B cell (primary cell): ENCODE data around the gene PTPRM. TPM values are rescaled to one million over a fixed set of nuclear protein-coding genes. Genes with fewer than 3 reads are reported as not detected.

ENCODE experiments used
- ATAC-seq: fragments of 200-7000 bp; cut with Tn5 transposase; one replicate; pipeline ENCODE4 v1.10.0; 2021; ENCODE audit warnings: low read depth, mild to moderate bottlenecking, moderate number of reproducible peaks, moderate library complexity
- CTCF ChIA-PET: fragments of 350-600 bp; sonication (Branson Sonifier 250); formaldehyde crosslinking; loops from one replicate; lab custom pipeline; 2021; ENCODE audit warnings: antibody characterized with exemption, inconsistent platforms; lab: Charles Lee
- POLR2A ChIA-PET: fragments of 350-600 bp; sonication (Branson Sonifier 250); formaldehyde crosslinking; loops from one replicate; lab custom pipeline; 2021; ENCODE audit warnings: antibody characterized with exemption; lab: Charles Lee
- DNase-seq: peaks from one replicate; pipeline ENCODE4 v3.0.0; 2013
- H2AFZ ChIP-seq: 2 replicates; pipeline ENCODE4 v1.6.1; 2012; ENCODE audit warnings: mild to moderate bottlenecking, low read depth, low read length; ENCODE audit not compliant: insufficient read depth, poor library complexity, severe bottlenecking
- H3K27ac ChIP-seq, 2 donors: 1 replicate in 1 of 2; 2 replicates in 1 of 2; pipeline ENCODE4 v1.5.1; 2012 to 2013; ENCODE audit warnings: low read length in 2 of 2, mild to moderate bottlenecking in 2 of 2, moderate library complexity in 1 of 2
- H3K27me3 ChIP-seq, 4 experiments: fragments of 200-600 bp in 1 of 4; sonication (generic) in 1 of 4; replicated peaks in 1 of 4; 1 replicate in 2 of 4; 2 replicates in 2 of 4; pipeline versions ENCODE4 v1.6.1 to v1.7.0; 2013 to 2016; ENCODE audit warnings: low read length in 3 of 4, mild to moderate bottlenecking in 2 of 4, mixed read lengths in 1 of 4, moderate library complexity in 1 of 4; ENCODE audit not compliant: insufficient read depth in 4 of 4, control insufficient read depth in 3 of 4; ENCODE audit errors: control extremely low read depth in 1 of 4
- H3K36me3 ChIP-seq, 2 experiments: replicated peaks in 1 of 2; 1 replicate in 1 of 2; 2 replicates in 1 of 2; pipeline versions ENCODE4 v1.6.1 to v1.7.1; 2013; ENCODE audit warnings: low read length in 1 of 2; ENCODE audit not compliant: insufficient read depth in 2 of 2, control insufficient read depth in 1 of 2; ENCODE audit errors: control extremely low read depth in 1 of 2, extremely low read depth in 1 of 2
- H3K4me1 ChIP-seq, 2 donors: fragments of 200-600 bp in 1 of 2; sonication (generic) in 1 of 2; 1 replicate in 1 of 2; 2 replicates in 1 of 2; pipeline versions ENCODE4 v1.5.1 to v1.6.1; 2013 to 2017; ENCODE audit warnings: low read length in 2 of 2; ENCODE audit not compliant: control insufficient read depth in 2 of 2, insufficient read depth in 2 of 2
- H3K4me2 ChIP-seq: replicated peaks from 2 replicates; pipeline ENCODE3; 2012; ENCODE audit warnings: mild to moderate bottlenecking, low read depth, low read length; ENCODE audit not compliant: poor library complexity, severe bottlenecking
- H3K4me3 ChIP-seq, 5 experiments: fragments of 200-600 bp in 1 of 5; sonication (generic) in 1 of 5; 1 replicate in 3 of 5; 2 replicates in 2 of 5; pipeline versions ENCODE4 v1.5.1 to v1.7.0; 2011 to 2016; ENCODE audit warnings: low read length in 4 of 5, mild to moderate bottlenecking in 4 of 5, low read depth in 2 of 5, control low read depth in 1 of 5, moderate library complexity in 1 of 5; ENCODE audit not compliant: insufficient read depth in 1 of 5; ENCODE audit errors: control extremely low read depth in 1 of 5, extremely low read depth in 1 of 5
- H3K79me2 ChIP-seq: fragments of 200-600 bp; sonication (generic); one replicate; pipeline ENCODE4 v1.6.0; 2016; ENCODE audit warnings: low read length; ENCODE audit not compliant: control insufficient read depth, insufficient read depth
- H3K9ac ChIP-seq: fragments of 200-600 bp; sonication (generic); 2 replicates; pipeline ENCODE4 v1.6.1; 2017; ENCODE audit warnings: mild to moderate bottlenecking, low read length, moderate library complexity
- H3K9me3 ChIP-seq, 3 donors: one replicate each; pipeline versions ENCODE4 v1.6.1 to v1.7.1; 2013; ENCODE audit warnings: low read length in 2 of 3; ENCODE audit not compliant: control insufficient read depth in 2 of 3, insufficient read depth in 1 of 3; ENCODE audit errors: control extremely low read depth in 1 of 3
- H4K20me1 ChIP-seq: 2 replicates; pipeline ENCODE4 v1.6.0; 2012; ENCODE audit warnings: mild to moderate bottlenecking, low read length; ENCODE audit not compliant: insufficient read depth, control insufficient read depth, poor library complexity, severe bottlenecking
- H3K27ac Mint-ChIP-seq: one replicate; pipeline ENCODE4 v1.8.0; 2021; ENCODE audit warnings: mixed read lengths
- H3K27me3 Mint-ChIP-seq: one replicate; pipeline ENCODE4 v1.8.0; 2021; ENCODE audit warnings: mixed read lengths
- H3K4me1 Mint-ChIP-seq: one replicate; pipeline ENCODE4 v1.8.0; 2021; ENCODE audit warnings: mixed read lengths
- H3K4me3 Mint-ChIP-seq: one replicate; pipeline ENCODE4 v1.8.0; 2021; ENCODE audit warnings: mixed read lengths
- H3K9me3 Mint-ChIP-seq: one replicate; pipeline ENCODE4 v1.8.0; 2022; ENCODE audit warnings: mixed read lengths; ENCODE audit not compliant: insufficient read depth
- CTCF ChIP-seq: fragments of 200-600 bp; IDR thresholded peaks from one replicate; pipeline ENCODE4 v1.8.0; 2022; ENCODE audit warnings: antibody characterized with exemption, mild to moderate bottlenecking
- EZH2 ChIP-seq: IDR thresholded peaks from 2 replicates; pipeline ENCODE4 v1.6.1; 2012; ENCODE audit warnings: borderline replicate concordance, low read depth, mild to moderate bottlenecking, moderate library complexity, low read length; ENCODE audit not compliant: insufficient read depth, poor library complexity, severe bottlenecking
- WGBS: methylation state at CpG from one replicate; pipeline ENCODE4 v1.1.5; 2013; ENCODE audit warnings: missing lambda C conversion rate; ENCODE audit not compliant: insufficient coverage; 5-methylcytosine and 5-hydroxymethylcytosine counted together
- intact Hi-C: fragments of 100-400 bp; cut with micrococcal nuclease; formaldehyde crosslinking; loops from one replicate; pipeline ENCODE4 v1.10.0; 2022
- polyA plus RNA-seq: library from polyadenylated mRNA; depleted of rRNA; stranded (reverse); fragments of >200 nt; gene quantifications from 2 replicates; pipeline ENCODE4 v1.2.3, GENCODE V29; 2012
- total RNA-seq, 2 donors: library from RNA; stranded (reverse); fragments of 120-200 nt in 1 of 2; gene quantifications; 1 replicate in 1 of 2; 2 replicates in 1 of 2; pipeline versions ENCODE4 v1.2.3 to v1.2.4, GENCODE V29; 2013 to 2022

PTPRM gene
- total and polyA plus RNA-seq, 2 donors (not counting 1 experiment from before 2014, with no cell fraction given) = 0.20 to 0.89 TPM

DNA sequence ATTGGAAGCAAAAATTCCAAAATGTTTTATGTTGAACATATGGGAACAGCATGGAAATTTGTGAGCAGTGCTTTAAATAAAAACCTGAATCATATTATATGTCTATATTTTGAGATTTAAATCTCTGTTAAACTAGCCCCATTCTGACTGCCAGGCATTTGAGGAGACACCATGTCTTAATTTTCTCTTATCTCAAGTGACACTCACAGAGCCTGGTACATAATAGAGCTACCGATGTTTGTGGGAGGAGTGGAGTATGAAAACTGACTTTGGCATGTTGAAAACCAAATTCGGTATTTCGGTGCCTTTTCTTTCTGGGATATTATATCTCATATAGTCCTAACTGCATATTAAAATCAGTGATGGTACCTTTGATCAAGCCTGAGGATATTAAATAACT, 124.1 kb downstream of the PTPRM start:
- Histone ChIP-seq H3K27me3 (no peaks in the 10 kb centered on the region), H3K4me1 (no peaks in the 10 kb centered on the region), H3K4me2 (no peak overlapping the region), H3K9ac (no peak overlapping the region), H3K36me3 (no peaks in the 10 kb centered on the region), H3K79me2 (no peaks in the 10 kb centered on the region), H4K20me1 (no peaks in the 10 kb centered on the region), H3K9me3 (no peaks in the 10 kb centered on the region), H3K27ac (no peak overlapping the region), H2AFZ (no peak overlapping the region), H3K4me3 (no peak overlapping the region)
- intact Hi-C loops = no loop called here
- CTCF ChIA-PET = no interaction called here
- no peak for DNase-seq
- TF ChIP-seq CTCF (no peak), EZH2 (no peak)
- POLR2A ChIA-PET = no interaction called here
- H3K9me3 Mint-ChIP-seq = peaks cover 2% of the 10 kb centered on the region
- H3K27ac Mint-ChIP-seq = no peak overlapping the region
- no peaks in the 10 kb centered on the region for H3K4me1 Mint-ChIP-seq
- no peak for ATAC-seq
- no peaks in the 10 kb centered on the region for H3K27me3 Mint-ChIP-seq
- no peak overlapping the region for H3K4me3 Mint-ChIP-seq
- no CpG with 5 or more reads among the region's 3 CpGs for WGBS

DNA sequence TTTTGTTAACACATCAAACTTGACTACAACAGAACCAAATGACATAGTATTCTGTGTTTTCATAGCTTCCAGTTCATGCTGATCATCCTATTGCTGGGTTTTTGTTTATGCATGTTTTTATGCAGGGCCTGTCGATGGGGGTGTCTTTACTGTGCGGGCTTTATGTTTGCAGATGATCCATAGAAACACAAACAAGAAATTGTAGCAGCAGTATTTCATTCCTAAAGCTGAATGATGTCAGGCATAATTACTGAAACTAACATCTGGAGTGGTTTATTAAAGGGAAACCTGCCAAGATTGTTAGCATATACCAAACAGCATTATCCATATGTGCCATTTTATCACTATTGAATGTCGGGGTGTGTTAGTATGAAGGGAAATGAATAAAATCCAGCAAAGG, 129.7 kb downstream of the PTPRM start:
- intact Hi-C loops = no loop called here
- Histone ChIP-seq H3K4me2 (no peak overlapping the region), H3K9ac (no peak overlapping the region), H3K4me3 (no peak overlapping the region), H3K9me3 (no peaks in the 10 kb centered on the region), H4K20me1 (no peaks in the 10 kb centered on the region), H3K27me3 (no peaks in the 10 kb centered on the region), H3K4me1 (no peaks in the 10 kb centered on the region), H3K36me3 (no peaks in the 10 kb centered on the region), H3K27ac (no peak overlapping the region), H3K79me2 (no peaks in the 10 kb centered on the region), H2AFZ (no peak overlapping the region)
- ATAC-seq = no peak
- Mint-ChIP-seq H3K27me3 (no peaks in the 10 kb centered on the region), H3K4me3 (no peak overlapping the region), H3K9me3 (peaks cover 4% of the 10 kb centered on the region), H3K27ac (no peak overlapping the region), H3K4me1 (no peaks in the 10 kb centered on the region)
- ChIA-PET CTCF (no interaction called here), POLR2A (no interaction called here)
- DNase-seq = no peak
- TF ChIP-seq CTCF (no peak), EZH2 (no peak)
- WGBS = no CpG with 5 or more reads among the region's 3 CpGs
